IPS-18a (cell line): Measurements from ENCODE around the gene SEPHS1.
"Not testable (repeated sequence)": the region's sequence is repeated elsewhere in the genome, so short reads cannot be mapped to it uniquely, and the experiment has no call there.

ENCODE experiments used
- H3K27ac ChIP-seq: one replicate; pipeline ENCODE4 v1.5.1; 2013; ENCODE audit warnings: low read length
- H3K27me3 ChIP-seq: one replicate; pipeline ENCODE4 v1.6.1; 2013; ENCODE audit warnings: mild to moderate bottlenecking, low read length; ENCODE audit not compliant: control insufficient read depth, insufficient read depth
- H3K36me3 ChIP-seq: one replicate; pipeline ENCODE4 v1.6.1; 2013; ENCODE audit warnings: low read depth, low read length; ENCODE audit not compliant: control insufficient read depth
- H3K4me1 ChIP-seq: one replicate; pipeline ENCODE4 v1.6.1; 2013; ENCODE audit warnings: low read depth, low read length; ENCODE audit not compliant: control insufficient read depth
- H3K4me3 ChIP-seq: one replicate; pipeline ENCODE4 v1.5.1; 2013; ENCODE audit warnings: low read length
- H3K9ac ChIP-seq: one replicate; pipeline ENCODE4 v1.6.1; 2013; ENCODE audit warnings: mild to moderate bottlenecking, low read length, moderate library complexity
- H3K9me3 ChIP-seq: one replicate; pipeline ENCODE4 v1.6.1; 2013; ENCODE audit warnings: low read depth, low read length; ENCODE audit not compliant: control insufficient read depth

Gene SEPHS1

DNA sequence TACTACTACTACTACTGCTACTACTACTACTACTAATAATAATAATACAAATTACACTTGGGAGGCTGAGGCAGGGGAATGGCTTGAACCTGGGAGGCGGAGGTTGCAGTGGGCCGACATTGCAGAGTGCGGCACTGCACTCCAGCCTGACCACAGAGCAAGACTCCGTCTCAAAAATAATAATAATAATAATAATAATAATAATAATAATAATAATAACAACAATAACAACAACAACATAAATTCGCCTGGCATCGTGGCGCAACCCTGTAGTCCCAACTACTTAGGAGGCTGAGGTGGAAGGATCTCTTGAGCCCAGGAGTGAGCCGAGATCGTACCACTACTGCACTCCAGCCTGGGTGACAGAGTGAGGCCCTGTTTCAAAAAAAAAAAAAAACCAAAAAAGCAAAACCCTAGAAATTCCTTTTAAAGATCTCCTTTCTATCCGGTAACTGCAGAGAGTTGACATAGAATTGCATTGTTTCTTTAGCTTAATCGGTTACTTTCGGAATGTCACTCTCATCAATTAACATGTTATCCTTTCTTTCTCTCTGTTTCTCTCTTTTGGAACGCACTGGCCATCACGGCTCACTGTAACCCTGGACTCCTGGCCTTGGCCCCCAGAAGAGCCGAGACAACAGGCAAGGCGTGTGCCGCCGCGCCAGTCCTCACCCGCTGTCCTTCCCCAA lies 49.2 kb downstream of the SEPHS1 start:
- H3K4me3 ChIP-seq, result peak overlapping the region; percentile 63

GRCh38 chr10:13296476-13296875 lies 51.6 kb downstream of the SEPHS1 start:
- H3K4me3 ChIP-seq, result no peak overlapping the region
- no peaks in the 10 kb centered on the region for H3K27me3 ChIP-seq
- H3K9ac ChIP-seq, result no peak overlapping the region
- H3K27ac ChIP-seq, result no peak overlapping the region
- no peaks in the 10 kb centered on the region for H3K36me3 ChIP-seq
- no peaks in the 10 kb centered on the region for H3K4me1 ChIP-seq
- H3K9me3 ChIP-seq, result no peaks in the 10 kb centered on the region

More for the DNA sequence above, 49.2 kb downstream of the SEPHS1 start:
- Histone ChIP-seq H3K9me3 (no peaks in the 10 kb centered on the region), H3K27ac (no peak overlapping the region), H3K4me1 (no peaks in the 10 kb centered on the region), H3K9ac (peak overlapping the region; percentile 62), H3K27me3 (no peaks in the 10 kb centered on the region), H3K36me3 (no peaks in the 10 kb centered on the region)

- Histone ChIP-seq H3K9me3 (no peaks in the 10 kb centered on the region), H3K27me3 (no peaks in the 10 kb centered on the region), H3K27ac (no peak overlapping the region), H3K4me3 (no peak overlapping the region), H3K36me3 (no peaks in the 10 kb centered on the region), H3K9ac (no peak overlapping the region), H3K4me1 (no peaks in the 10 kb centered on the region)
Observed at GRCh38 chr10:13294784-13295183, 53.3 kb downstream of the SEPHS1 start.

DNA sequence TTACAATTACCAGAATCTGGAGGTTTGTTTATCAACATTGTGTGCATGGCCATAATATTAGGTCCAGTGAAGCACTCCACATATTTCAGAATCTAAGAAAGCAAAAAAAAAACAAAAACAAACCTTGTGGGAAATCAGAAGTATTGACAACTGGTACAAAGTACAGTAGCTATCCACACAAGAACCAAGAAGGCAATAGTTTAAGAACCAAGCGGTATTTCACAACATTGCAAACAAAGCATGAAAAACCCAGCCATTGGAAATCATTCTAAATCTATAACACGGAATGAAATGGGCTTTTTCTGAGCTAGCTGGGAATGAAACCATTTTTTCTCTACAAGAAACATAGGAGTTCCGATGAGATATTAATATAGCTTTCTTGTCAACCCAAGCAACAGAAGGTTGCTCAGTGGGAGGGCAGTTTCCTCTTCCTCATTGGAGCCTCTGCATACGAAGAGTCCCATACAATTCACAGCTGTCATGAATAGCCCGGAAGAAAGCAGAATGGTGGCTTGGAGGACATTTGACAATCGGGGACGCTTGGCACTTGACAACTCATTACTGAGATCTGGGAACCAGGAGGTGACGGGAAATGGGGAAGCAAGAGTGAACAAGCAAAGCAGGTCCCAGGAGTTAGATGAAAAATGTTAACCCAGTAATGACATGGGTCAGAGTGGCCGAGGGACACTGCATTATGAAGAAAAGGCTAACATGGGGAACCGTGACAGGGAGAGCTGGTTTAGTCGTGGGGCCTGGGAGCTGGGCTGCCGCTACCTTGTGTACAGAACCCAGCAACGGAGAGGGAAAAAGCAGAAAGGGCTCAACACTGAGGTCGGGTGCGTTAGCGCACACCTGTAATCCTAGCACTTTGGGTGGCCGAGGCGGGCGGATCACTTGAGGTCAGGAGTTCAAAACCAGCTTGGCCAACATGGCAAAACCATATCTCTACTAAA lies 56.0 kb downstream of the SEPHS1 start:
- H3K9ac ChIP-seq, result no peak overlapping the region
- H3K9me3 ChIP-seq, result no peaks in the 10 kb centered on the region
- no peaks in the 10 kb centered on the region for H3K36me3 ChIP-seq
- H3K4me3 ChIP-seq, result no peak overlapping the region
- no peak overlapping the region for H3K27ac ChIP-seq
- H3K27me3 ChIP-seq, result no peaks in the 10 kb centered on the region
- H3K4me1 ChIP-seq, result no peaks in the 10 kb centered on the region

DNA sequence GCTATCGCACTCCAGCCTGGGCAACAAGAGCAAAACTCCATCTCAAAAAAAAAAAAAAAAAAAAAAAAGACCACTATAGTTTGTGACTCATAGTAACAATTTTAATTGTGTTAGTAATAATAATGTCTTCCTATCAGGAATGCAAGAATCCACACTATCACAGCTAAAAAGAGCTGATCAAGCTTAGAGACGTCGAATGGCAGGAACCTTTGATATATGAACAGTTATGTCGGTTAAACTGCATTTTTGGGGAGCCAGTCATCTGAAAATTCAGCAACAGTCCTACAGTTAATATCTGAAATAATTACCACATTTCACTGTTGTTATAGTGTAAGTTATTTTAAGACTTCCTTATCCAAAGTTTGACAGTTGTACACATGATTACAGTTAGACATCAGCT lies 57.0 kb downstream of the SEPHS1 start:
- no peaks in the 10 kb centered on the region for H3K9me3 ChIP-seq
- H3K9ac ChIP-seq, result no peak overlapping the region
- H3K27ac ChIP-seq, result no peak overlapping the region
- no peaks in the 10 kb centered on the region for H3K27me3 ChIP-seq
- no peaks in the 10 kb centered on the region for H3K4me1 ChIP-seq
- H3K4me3 ChIP-seq, result no peak overlapping the region
- H3K36me3 ChIP-seq, result no peaks in the 10 kb centered on the region

GRCh38 chr10:13284050-13284449 lies 64.0 kb downstream of the SEPHS1 start:
- no peaks in the 10 kb centered on the region for H3K36me3 ChIP-seq
- H3K9ac ChIP-seq, result no peak overlapping the region
- H3K27me3 ChIP-seq, result no peaks in the 10 kb centered on the region
- H3K4me1 ChIP-seq, result no peaks in the 10 kb centered on the region
- H3K4me3 ChIP-seq, result no peak overlapping the region
- no peaks in the 10 kb centered on the region for H3K9me3 ChIP-seq
- no peak overlapping the region for H3K27ac ChIP-seq

DNA sequence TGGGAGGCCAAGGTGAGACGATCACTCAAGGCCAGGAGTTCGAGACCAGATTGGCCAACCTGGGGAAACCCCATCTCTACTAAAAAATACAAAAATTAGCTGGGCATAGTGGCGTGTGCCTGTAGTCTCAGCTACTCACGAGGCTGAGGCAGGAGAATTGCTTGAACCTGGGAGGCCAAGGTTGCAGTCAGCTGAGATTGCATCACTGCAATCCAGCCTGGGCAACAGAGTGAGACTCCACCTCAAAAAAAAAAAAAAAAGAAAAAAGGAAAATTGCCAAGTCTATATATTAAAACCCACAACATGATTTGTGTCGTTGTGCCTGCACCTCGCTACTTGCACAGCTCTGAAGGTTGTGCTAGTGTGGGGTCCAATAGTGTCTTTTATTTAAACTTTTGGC lies 65.7 kb downstream of the SEPHS1 start:
- H3K36me3 ChIP-seq, H3K27me3 ChIP-seq, H3K9me3 ChIP-seq, H3K4me1 ChIP-seq, H3K27ac ChIP-seq, H3K4me3 ChIP-seq, H3K9ac ChIP-seq: not testable (repeated sequence)

DNA sequence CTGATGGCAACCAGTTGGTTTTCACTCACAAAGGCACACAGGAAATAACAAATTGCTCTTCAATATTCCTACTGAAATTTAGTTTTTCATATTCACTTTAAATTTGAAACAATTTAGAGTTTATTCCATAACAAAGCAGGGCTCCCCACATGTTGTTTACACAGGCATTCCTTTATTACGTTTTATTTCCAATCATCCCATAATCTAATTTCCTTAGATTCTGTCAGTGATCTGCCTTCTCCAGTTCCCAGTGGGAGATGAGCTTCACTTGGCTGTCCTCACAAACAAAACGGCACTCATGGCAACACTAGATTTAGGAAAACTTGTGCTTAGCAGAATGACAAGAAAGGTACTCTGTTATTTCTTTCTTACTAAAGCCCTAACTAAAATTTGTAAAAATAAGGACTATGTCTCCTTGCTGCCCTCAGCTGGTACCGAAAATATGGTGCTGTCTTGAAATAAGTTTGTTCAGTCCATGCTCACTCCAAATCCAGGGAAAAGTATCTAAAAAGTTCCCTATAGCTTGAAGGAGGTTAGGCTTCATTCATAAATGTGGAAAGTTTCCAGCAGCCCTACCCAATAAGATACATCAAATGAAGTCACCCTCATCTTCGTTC lies 71.2 kb downstream of the SEPHS1 start:
- Histone ChIP-seq H3K4me1 (peaks cover 5% of the 10 kb centered on the region), H3K27me3 (no peaks in the 10 kb centered on the region), H3K9ac (no peak overlapping the region), H3K4me3 (no peak overlapping the region), H3K9me3 (no peaks in the 10 kb centered on the region), H3K27ac (no peak overlapping the region), H3K36me3 (no peaks in the 10 kb centered on the region)

- H3K36me3 ChIP-seq, H3K27ac ChIP-seq, H3K27me3 ChIP-seq, H3K9me3 ChIP-seq, H3K4me3 ChIP-seq, H3K9ac ChIP-seq: not testable (repeated sequence)
- peaks cover 12% of the 10 kb centered on the region for H3K4me1 ChIP-seq
Observed at GRCh38 chr10:13276146-13276545, 71.9 kb downstream of the SEPHS1 start.

DNA sequence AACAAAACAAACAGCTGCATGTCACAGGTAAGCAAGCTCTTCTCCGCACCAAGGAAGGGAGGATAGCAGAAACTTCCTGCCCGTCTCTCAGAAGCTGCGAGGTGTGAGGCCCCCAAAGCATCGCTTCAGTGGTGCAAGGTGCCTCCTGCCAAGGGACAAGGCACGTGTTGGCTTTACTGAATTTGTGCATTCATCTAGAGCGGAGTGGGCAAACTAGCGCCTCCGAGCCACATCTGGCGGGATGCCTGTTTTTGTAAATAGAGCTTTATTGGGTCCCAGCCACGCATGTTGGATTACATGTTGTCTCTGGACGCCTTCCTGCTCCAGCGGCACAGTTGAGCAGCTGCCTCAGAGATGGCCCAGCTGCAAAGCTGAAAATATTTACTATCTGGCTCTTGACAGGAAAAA lies 75.9 kb downstream of the SEPHS1 start:
- Histone ChIP-seq H3K4me3 (no peak overlapping the region), H3K9ac (no peak overlapping the region), H3K9me3 (no peaks in the 10 kb centered on the region), H3K4me1 (peaks cover 12% of the 10 kb centered on the region), H3K27me3 (no peaks in the 10 kb centered on the region), H3K36me3 (no peaks in the 10 kb centered on the region), H3K27ac (no peak overlapping the region)

- Histone ChIP-seq H3K27me3 (no peaks in the 10 kb centered on the region), H3K4me3 (no peak overlapping the region), H3K9me3 (no peaks in the 10 kb centered on the region), H3K4me1 (peaks cover 12% of the 10 kb centered on the region), H3K27ac (no peak overlapping the region), H3K9ac (no peak overlapping the region), H3K36me3 (no peaks in the 10 kb centered on the region)
Observed at GRCh38 chr10:13271552-13272163, 76.4 kb downstream of the SEPHS1 start.
